Measurements from ENCODE around the gene MMP3. TPM values are rescaled to one million over a fixed set of nuclear protein-coding genes. Genes with fewer than 3 reads are reported as not detected.

The MMP3 gene
- total RNA-seq, 1 experiment from 2014 or later, result not detected

DNA sequence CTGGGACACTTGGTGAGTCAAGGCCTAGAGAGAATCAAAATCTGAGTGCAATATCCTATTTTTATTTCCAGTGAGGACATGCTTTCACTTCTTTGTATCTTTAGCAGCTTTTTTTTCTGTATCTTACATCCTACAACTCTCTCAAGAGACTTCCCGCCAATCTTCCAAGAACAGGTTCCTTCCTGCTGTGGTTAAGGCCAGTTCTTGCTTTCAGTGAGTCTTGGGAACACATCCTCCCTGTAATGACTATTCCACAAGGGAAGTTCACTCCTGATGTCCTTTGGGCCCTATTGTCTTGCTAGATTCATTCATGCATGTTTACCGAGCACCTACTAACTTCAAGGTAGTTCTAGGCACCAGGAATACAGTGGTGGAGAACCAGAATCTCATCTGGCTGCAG lies 35.2 kb upstream of the MMP3 start:
- H4K5ac ChIP-seq (ENCODE audit: insufficient read length, low read depth, low read length), result no peak overlapping the region
- Mint-ChIP-seq H3K4me1 (no peaks in the 10 kb centered on the region), H3K9me3 (no peaks in the 10 kb centered on the region), H3K4me3 (no peak overlapping the region), H3K36me3 (ENCODE audit: insufficient read depth in 1 of 3, low read depth in 3 of 3) (no peaks in the 10 kb centered on the region), H3K27ac (no peak overlapping the region), H3K27me3 (ENCODE audit: low read depth) (no peaks in the 10 kb centered on the region)
- H3K18ac ChIP-seq (ENCODE audit: insufficient read length, low read depth, low read length), result no peak overlapping the region
- H2AFZ ChIP-seq (ENCODE audit: low read length), result no peak overlapping the region
- no peak overlapping the region for H3K4ac ChIP-seq (ENCODE audit: low read depth, low read length)
- no CpG with 5 or more reads among the region's 2 CpGs for WGBS (ENCODE audit: extremely low coverage, insufficient read length, low lambda C conversion rate)
- H2BK12ac ChIP-seq (ENCODE audit: insufficient read length, low read depth, low read length), result no peak overlapping the region
- no peaks in the 10 kb centered on the region for H4K20me1 ChIP-seq (ENCODE audit: control insufficient read depth, insufficient read depth, insufficient read length)
- no peak overlapping the region for H3K4me2 ChIP-seq (ENCODE audit: insufficient read depth, insufficient read length, low read length)
- no peak overlapping the region for H3K9ac ChIP-seq (ENCODE audit: extremely low read depth, insufficient read length, low read length)
- no peaks in the 10 kb centered on the region for H3K9me3 ChIP-seq (ENCODE audit: control insufficient read depth, low read depth, low read length)
- no peak overlapping the region for H4K91ac ChIP-seq (ENCODE audit: insufficient read length, low read depth, low read length)
- no peak overlapping the region for H3K14ac ChIP-seq (ENCODE audit: insufficient read depth, low read length)
- H3T11ph ChIP-seq (ENCODE audit: low read length), result no peak overlapping the region
- H3K4me1 ChIP-seq (ENCODE audit: insufficient read depth, low read length), result no peaks in the 10 kb centered on the region
- no peak overlapping the region for H2BK120ac ChIP-seq (ENCODE audit: low read depth, low read length, poor library complexity, severe bottlenecking)
- TF ChIP-seq, protein P1, sequence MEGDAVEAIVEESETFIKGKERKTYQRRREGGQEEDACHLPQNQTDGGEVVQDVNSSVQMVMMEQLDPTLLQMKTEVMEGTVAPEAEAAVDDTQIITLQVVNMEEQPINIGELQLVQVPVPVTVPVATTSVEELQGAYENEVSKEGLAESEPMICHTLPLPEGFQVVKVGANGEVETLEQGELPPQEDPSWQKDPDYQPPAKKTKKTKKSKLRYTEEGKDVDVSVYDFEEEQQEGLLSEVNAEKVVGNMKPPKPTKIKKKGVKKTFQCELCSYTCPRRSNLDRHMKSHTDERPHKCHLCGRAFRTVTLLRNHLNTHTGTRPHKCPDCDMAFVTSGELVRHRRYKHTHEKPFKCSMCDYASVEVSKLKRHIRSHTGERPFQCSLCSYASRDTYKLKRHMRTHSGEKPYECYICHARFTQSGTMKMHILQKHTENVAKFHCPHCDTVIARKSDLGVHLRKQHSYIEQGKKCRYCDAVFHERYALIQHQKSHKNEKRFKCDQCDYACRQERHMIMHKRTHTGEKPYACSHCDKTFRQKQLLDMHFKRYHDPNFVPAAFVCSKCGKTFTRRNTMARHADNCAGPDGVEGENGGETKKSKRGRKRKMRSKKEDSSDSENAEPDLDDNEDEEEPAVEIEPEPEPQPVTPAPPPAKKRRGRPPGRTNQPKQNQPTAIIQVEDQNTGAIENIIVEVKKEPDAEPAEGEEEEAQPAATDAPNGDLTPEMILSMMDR (conservative IDR thresholded peaks at IDR 0.05), result no peak
- no peak overlapping the region for H2BK20ac ChIP-seq (ENCODE audit: low read depth, low read length, poor library complexity, severe bottlenecking)
- no peaks in the 10 kb centered on the region for H3K23me2 ChIP-seq (ENCODE audit: insufficient read length, low read depth, low read length, poor library complexity, severe bottlenecking)
- H3K56ac ChIP-seq (ENCODE audit: insufficient read length, low read depth, low read length), result no peak overlapping the region
- no peak for DNase-seq
- H3K27me3 ChIP-seq (ENCODE audit: insufficient read depth, low read length), result no peaks in the 10 kb centered on the region
- no peak overlapping the region for H3K27ac ChIP-seq (ENCODE audit: insufficient read length, low read depth, low read length)
- no peaks in the 10 kb centered on the region for H3K79me1 ChIP-seq (ENCODE audit: insufficient read depth, low read depth, low read length, poor library complexity, severe bottlenecking)
- H3K23ac ChIP-seq (ENCODE audit: insufficient read length, low read depth, low read length), result no peak overlapping the region
- H2AK5ac ChIP-seq (ENCODE audit: insufficient read length, low read length), result no peak overlapping the region
- no peaks in the 10 kb centered on the region for H3K79me2 ChIP-seq (ENCODE audit: insufficient read depth, low read length)
- no peak overlapping the region for H2BK5ac ChIP-seq (ENCODE audit: insufficient read length, low read length)
- H2BK15ac ChIP-seq (ENCODE audit: low read depth, low read length), result no peak overlapping the region
- no peak overlapping the region for H4K8ac ChIP-seq (replicated peaks; ENCODE audit: insufficient read length, low read depth, low read length)
